ENCODE results near the gene NDE1.
"Not testable (repeated sequence)": the region's sequence is repeated elsewhere in the genome, so short reads cannot be mapped to it uniquely, and the experiment has no call there.

NDE1 gene

DNA sequence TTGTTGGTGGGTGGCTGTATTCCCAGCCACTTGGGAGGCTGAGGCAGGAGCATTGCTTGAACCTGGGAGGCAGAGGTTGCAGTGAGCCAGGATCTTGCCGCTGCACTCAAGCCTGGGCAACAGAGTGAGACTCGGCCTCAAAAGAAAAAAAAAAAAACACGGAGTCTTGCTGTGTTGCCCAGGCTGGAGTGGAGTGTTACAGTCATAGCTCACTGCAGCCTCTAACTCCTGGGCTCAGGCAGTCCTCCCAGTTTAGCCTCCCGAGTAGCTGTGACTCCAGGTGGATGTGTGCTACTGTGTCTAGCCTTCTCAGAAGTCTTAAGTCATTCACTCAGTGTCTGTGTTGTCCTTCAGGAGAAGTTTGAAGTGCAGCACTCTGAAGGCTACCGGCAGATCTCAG lies 27.4 kb downstream of the NDE1 start:
- no peak for DNase-seq
- in situ Hi-C loops (cut with MboI; ENCODE audit: low pct_unique_long_range_greater_than_20kb, low sequenced_read_pairs), result no loop called here

DNA sequence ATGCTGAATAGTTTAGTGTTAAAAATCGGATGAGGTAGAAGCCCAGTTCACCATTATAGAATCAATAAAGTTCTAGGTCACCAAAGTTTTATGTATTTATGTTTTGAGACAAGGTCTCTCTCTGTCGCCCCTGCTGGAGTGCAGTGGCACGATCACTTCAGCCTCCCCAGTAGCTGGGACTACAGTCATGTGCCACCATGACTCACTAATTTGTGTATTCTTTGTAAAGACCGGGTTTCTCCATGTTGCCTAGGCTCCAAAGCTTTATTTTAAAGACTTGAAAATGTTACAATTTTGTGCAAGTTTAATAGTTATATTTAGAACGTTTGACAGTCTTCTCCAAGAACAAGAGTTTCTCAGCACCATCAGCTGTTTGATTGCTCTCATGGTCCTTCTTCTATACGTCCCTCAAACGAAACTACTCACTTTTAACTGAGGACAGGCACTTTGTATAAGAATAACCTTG lies 32.1 kb downstream of the NDE1 start:
- in situ Hi-C loops (cut with MboI; ENCODE audit: low pct_unique_long_range_greater_than_20kb, low sequenced_read_pairs), result no loop called here
- DNase-seq, result peak; percentile 68

DNA sequence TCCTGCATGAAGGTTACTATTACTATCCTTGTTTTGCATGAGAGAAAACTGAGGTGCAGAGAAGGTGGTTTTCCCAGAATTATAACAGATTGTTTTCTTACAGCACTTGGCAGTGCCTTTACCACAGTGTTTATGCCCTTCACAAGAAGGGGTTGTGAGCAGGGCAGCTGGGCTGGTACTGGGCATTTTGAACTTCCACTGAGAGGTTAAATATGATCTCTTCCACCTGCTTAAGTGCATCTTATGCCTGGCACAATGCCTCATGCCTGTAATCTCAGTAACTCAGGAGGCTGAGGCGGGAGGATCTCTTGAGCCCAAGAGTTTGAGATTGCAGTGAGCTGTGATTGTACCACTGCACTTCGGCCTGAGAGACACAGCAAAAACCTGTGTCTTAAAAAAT lies 36.2 kb downstream of the NDE1 start:
- no peak for DNase-seq
- in situ Hi-C loops (cut with MboI; ENCODE audit: low pct_unique_long_range_greater_than_20kb, low sequenced_read_pairs), result no loop called here

GRCh38 chr16:15689290-15689689 lies 39.2 kb downstream of the NDE1 start:
- in situ Hi-C loops (cut with MboI; ENCODE audit: low pct_unique_long_range_greater_than_20kb, low sequenced_read_pairs), result no loop called here
- no peak for DNase-seq

GRCh38 chr16:15690296-15690695 lies 40.3 kb downstream of the NDE1 start:
- no peak for DNase-seq

GRCh38 chr16:15691046-15691445 lies 41.0 kb downstream of the NDE1 start:
- no peak for DNase-seq
- in situ Hi-C loops (cut with MboI; ENCODE audit: low pct_unique_long_range_greater_than_20kb, low sequenced_read_pairs), result no loop called here

More at GRCh38 chr16:15690296-15690695, 40.3 kb downstream of the NDE1 start:
- in situ Hi-C loops (cut with MboI; ENCODE audit: low pct_unique_long_range_greater_than_20kb, low sequenced_read_pairs), result no loop called here

DNA sequence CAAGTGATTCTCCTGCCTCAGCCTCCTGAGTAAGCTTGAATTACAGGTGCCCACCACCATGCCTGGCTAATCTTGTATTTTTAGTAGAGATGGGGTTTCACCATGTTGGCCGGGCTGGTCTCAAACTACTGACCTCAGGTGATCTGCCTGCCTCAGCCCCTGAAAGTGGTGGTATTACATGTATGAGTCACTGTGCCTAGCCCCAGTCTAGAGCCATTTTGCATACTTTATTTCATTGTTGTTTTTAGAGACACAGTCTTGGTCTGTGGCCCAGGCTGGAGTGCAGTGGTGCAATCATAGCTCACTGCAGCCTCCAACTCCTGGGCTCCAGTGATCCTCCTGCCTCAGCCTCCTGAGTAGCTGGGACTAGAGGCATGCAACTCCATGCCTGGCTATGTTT lies 42.5 kb downstream of the NDE1 start:
- DNase-seq; in situ Hi-C loops (cut with MboI; ENCODE audit: low pct_unique_long_range_greater_than_20kb, low sequenced_read_pairs): not testable (repeated sequence)

DNA sequence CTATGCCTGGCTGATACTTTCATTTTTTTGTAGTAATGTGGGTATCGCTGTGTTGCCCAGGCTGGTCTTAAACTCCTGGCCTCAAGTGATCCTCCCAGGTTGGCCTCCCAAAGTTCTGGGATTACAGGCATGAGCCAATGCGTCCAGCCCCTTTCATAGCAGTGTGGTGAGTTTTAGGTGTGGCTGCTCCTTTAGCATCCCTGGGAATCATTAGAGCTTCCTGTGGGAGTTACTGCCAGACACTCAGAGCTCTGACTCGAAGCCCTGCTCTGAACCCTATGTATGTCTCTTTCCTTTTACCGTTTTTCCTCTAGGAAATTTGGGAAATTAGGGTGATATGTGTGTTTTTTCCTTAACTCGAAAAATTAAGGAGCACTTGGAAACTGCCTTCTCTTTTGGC lies 44.5 kb downstream of the NDE1 start:
- DNase-seq, result no peak
- in situ Hi-C loops (cut with MboI; ENCODE audit: low pct_unique_long_range_greater_than_20kb, low sequenced_read_pairs), result no loop called here

DNA sequence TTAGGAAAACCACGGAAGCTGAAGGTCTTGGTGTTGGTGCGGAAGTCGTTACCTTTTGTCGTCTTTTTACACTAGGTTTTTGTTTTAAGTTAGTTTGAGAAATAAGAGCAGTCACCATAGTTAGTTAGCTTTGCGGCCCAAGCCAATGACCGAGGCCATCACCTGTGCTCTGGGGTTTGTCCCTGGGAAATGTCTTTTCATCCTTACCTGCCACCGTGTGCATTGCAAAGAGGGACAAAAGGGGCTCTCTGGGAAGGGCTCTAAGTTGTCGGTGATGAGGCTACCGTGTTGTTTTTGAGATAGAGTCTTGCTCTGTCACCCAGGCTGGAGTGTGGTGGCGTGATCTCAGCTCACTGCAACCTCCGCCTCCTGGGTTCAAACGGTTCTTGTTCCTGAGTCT lies 49.8 kb downstream of the NDE1 start:
- no peak for DNase-seq
- in situ Hi-C loops (cut with MboI; ENCODE audit: low pct_unique_long_range_greater_than_20kb, low sequenced_read_pairs), result no loop called here

GRCh38 chr16:15701367-15701766 lies 51.3 kb downstream of the NDE1 start:
- in situ Hi-C loops (cut with MboI; ENCODE audit: low pct_unique_long_range_greater_than_20kb, low sequenced_read_pairs), result no loop called here
- DNase-seq, result no peak

- no peak for DNase-seq
- in situ Hi-C loops (cut with MboI; ENCODE audit: low pct_unique_long_range_greater_than_20kb, low sequenced_read_pairs), result no loop called here
These were observed 52.2 kb downstream of the NDE1 start for GRCh38 chr16:15701975-15702970.

- no peak for DNase-seq
- in situ Hi-C loops (cut with MboI; ENCODE audit: low pct_unique_long_range_greater_than_20kb, low sequenced_read_pairs), result no loop called here
These were observed 53.1 kb downstream of the NDE1 start for GRCh38 chr16:15703029-15703736.

GRCh38 chr16:15704545-15704987 lies 54.5 kb downstream of the NDE1 start:
- DNase-seq, result peak; percentile 82
- in situ Hi-C loops (cut with MboI; ENCODE audit: low pct_unique_long_range_greater_than_20kb, low sequenced_read_pairs), result no loop called here

DNA sequence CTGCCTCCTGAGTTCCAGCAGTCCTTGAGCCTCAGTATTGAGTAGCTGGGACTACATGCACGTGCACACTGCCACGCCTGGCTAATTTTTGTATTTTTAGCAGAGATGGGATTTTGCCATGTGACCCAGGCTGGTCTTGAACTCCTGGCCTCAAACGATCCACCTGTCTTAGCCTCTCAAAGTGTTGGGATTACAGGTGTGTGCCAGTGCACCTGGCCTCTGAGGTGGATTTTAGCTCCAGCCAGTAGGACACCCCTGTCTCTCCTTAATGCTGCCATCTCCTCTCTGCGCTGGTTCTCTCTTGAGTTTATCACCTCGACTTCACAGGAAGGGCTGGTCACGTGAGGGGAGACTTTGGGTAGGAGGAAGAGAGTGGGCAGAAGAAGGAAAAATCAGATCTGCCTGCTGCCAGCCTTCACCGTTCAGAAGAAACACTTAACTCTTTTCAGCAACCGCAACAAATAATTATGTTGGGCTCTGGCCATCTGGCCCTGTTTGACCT lies 55.1 kb downstream of the NDE1 start:
- DNase-seq, result no peak
- in situ Hi-C loops (cut with MboI; ENCODE audit: low pct_unique_long_range_greater_than_20kb, low sequenced_read_pairs), result no loop called here

GRCh38 chr16:15707332-15707731 lies 57.3 kb downstream of the NDE1 start:
- in situ Hi-C loops (cut with MboI; ENCODE audit: low pct_unique_long_range_greater_than_20kb, low sequenced_read_pairs), result no loop called here
- no peak for DNase-seq

DNA sequence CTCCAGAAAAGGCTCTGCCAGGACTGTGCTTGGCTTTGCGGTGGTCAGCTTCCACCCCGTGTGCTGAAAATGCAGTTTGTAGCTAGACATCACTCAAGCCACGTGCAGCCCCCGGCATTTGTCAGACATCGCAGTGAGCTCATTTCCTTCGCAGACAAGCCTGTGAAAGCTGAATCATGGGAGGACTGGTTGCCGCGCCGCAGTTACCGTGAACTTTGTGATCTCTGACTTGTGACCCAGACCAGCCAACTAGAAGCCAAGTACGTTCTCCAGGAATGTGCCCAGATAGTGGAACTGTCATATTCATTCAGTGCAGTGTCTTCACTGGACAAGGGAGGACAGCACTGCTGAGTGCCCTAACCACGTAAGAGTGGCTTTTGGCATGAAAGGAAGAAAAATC lies 58.1 kb downstream of the NDE1 start:
- no peak for DNase-seq
- in situ Hi-C loops (cut with MboI; ENCODE audit: low pct_unique_long_range_greater_than_20kb, low sequenced_read_pairs), result no loop called here

- in situ Hi-C loops (cut with MboI; ENCODE audit: low pct_unique_long_range_greater_than_20kb, low sequenced_read_pairs), result no loop called here
- DNase-seq, result no peak
These were observed 59.0 kb downstream of the NDE1 start for GRCh38 chr16:15708997-15709396.

DNA sequence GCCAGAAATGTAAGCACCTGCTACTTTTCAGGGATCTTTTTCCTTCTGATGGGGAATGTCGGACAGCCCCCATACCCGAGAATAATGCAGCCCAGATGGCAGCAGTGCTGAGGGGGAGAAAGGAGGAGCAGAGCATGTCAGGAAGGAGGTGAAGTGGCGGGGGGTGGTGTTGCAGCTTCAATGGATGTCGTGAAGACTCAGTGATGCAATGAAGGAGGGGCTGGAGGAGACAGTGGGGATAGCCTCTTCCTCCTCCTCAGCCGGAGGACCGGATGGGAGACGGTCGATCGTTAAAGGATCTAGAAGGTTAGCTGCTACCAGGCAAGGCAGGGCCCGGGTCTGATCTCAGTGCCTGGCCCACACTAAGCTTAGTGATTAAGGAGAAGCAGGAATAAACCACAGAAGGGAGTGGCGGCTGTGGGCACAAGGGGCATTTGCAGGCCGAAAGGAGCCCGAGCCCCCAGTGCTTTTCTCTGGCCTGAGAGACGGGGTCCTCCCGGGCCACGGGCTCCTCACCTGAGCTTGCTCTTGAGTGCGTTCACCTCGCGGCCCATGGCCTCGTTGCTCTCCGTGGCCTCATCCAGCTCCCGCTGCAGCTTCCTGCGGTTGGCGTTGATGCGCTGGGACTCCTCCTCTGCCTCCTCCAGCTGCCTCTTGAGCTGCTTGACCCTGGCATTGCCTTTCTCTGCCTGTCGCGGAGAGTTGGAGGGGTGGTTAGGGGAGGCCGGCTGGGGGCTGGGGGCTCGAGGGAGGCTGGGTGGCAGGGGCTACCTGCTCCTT lies 64.5 kb downstream of the NDE1 start:
- DNase-seq, result no peak
- in situ Hi-C loops (cut with MboI; ENCODE audit: low pct_unique_long_range_greater_than_20kb, low sequenced_read_pairs), result no loop called here

DNA sequence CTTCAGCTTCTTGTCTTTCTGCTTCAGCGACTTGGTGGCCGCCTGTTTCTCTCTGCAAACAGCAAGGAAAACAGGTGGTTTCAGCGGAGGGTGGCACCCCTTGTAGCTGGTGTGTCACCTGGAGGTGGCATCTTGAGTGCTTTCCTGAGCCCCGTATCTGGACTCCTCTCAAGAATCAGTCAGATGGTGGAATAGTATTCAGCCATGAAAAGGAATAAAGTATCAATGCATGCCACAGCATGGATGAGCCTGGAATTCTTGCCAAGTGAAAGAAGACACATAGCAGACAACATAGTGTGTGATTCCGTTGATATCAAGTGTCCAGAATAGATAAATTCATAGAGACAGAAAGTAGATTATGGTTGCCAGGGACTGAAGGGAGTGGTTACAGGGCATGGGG lies 65.2 kb downstream of the NDE1 start:
- DNase-seq, result no peak
- in situ Hi-C loops (cut with MboI; ENCODE audit: low pct_unique_long_range_greater_than_20kb, low sequenced_read_pairs), result no loop called here

Measured in KBM-7 (cell line).